ENCODE data around the gene KHK. TPM values are rescaled to one million over a fixed set of nuclear protein-coding genes. Genes with fewer than 3 reads are reported as not detected.

Gene KHK
- total RNA-seq, 1 donor from 2014 or later = 5.1 TPM

- Histone ChIP-seq H3K4me3 (no peak overlapping the region), H3K27me3 (ENCODE audit: low read depth) (no peaks in the 10 kb centered on the region), H3K27ac (no peak overlapping the region), H3K36me3 (peaks cover 36% of the 10 kb centered on the region), H3K9me3 (no peaks in the 10 kb centered on the region), H3K4me1 (peaks cover 17% of the 10 kb centered on the region)
- intact Hi-C loops (cut with DNase I) = no loop called here
- DNase-seq = no peak
- no peak for TF ChIP-seq CTCF (IDR thresholded peaks at IDR 0.05)
- no peak for ATAC-seq
Measured at GRCh38 chr2:27128668-27129571, 42.3 kb downstream of the KHK start.

GRCh38 chr2:27130396-27130795 is 43.8 kb downstream of the KHK start:
- no peak for ATAC-seq
- Histone ChIP-seq H3K4me1 (peaks cover 17% of the 10 kb centered on the region), H3K36me3 (peaks cover 36% of the 10 kb centered on the region), H3K4me3 (no peak overlapping the region), H3K9me3 (no peaks in the 10 kb centered on the region), H3K27ac (no peak overlapping the region), H3K27me3 (ENCODE audit: low read depth) (no peaks in the 10 kb centered on the region)
- intact Hi-C loops (cut with DNase I) = no loop called here
- no peak for TF ChIP-seq CTCF (IDR thresholded peaks at IDR 0.05)
- DNase-seq = no peak

GRCh38 chr2:27131429-27131828 is 44.9 kb downstream of the KHK start:
- no peaks in the 10 kb centered on the region for H3K27me3 ChIP-seq (ENCODE audit: low read depth)
- no peaks in the 10 kb centered on the region for H3K9me3 ChIP-seq
- ATAC-seq = no peak
- peaks cover 36% of the 10 kb centered on the region for H3K36me3 ChIP-seq
- H3K4me1 ChIP-seq = peaks cover 17% of the 10 kb centered on the region
- H3K27ac ChIP-seq = no peak overlapping the region
- TF ChIP-seq CTCF (IDR thresholded peaks at IDR 0.05) = no peak
- intact Hi-C loops (cut with DNase I) = no loop called here
- DNase-seq = no peak
- no peak overlapping the region for H3K4me3 ChIP-seq

GRCh38 chr2:27133195-27133875 is 46.8 kb downstream of the KHK start:
- H3K9me3 ChIP-seq = no peaks in the 10 kb centered on the region
- intact Hi-C loops (cut with DNase I) = no loop called here

More at GRCh38 chr2:27133195-27133875, 46.8 kb downstream of the KHK start:
- H3K4me1 ChIP-seq = peaks cover 17% of the 10 kb centered on the region
- H3K27ac ChIP-seq = no peak overlapping the region
- no peak for TF ChIP-seq CTCF (IDR thresholded peaks at IDR 0.05)
- DNase-seq = no peak
- H3K36me3 ChIP-seq = peaks cover 36% of the 10 kb centered on the region
- H3K27me3 ChIP-seq (ENCODE audit: low read depth) = no peaks in the 10 kb centered on the region
- no peak for ATAC-seq
- H3K4me3 ChIP-seq = peak overlapping the region; percentile 99
